ENCODE measurements around the gene CDC7. TPM values are rescaled to one million over a fixed set of nuclear protein-coding genes. Genes with fewer than 3 reads are reported as not detected.

Gene CDC7
- polyA plus RNA-seq, 1 donor (not counting 4 experiments of a cell fraction or from before 2014, with no cell fraction given), result 8.1 TPM

DNA sequence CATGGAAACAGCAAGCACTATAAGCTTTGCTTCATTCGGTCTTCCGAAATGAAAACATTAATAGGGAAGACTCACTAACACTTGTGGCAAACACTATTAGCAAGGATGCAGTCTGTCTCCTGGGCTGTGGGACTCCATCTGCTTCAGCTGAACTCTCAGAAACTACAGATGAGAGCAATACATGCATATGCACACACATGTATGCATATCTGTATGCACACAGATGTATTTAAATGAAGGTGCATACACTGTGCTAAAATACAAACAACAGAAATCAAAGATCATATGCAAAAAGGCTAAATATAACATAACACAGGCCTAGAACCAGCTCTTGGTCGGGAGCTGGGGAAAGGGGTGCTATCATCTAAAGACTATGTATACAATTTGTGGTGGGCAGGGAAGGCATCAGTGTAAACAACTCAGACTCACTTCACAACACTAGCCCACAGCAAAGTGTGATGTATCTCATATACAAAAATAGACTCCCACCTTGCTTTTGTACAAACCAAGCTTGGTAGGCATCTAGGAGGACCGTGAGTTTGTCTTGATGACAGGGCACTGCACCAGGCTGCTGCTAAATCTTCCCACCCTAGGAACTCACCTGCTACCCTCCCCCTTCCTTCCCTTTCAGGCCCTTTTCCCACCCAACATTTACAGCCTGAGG, 32.8 kb downstream of the CDC7 start:
- Histone ChIP-seq H3K9me3 (ENCODE audit: control insufficient read depth, low read depth, low read length) (no peaks in the 10 kb centered on the region), H3K27ac (ENCODE audit: control insufficient read depth, insufficient read depth, low read length) (no peak overlapping the region), H2AFZ (ENCODE audit: control insufficient read depth, low read length) (no peak overlapping the region), H3K36me3 (ENCODE audit: control insufficient read depth in 2 of 2, extremely low read depth in 1 of 2, insufficient read depth in 2 of 2, low read length in 2 of 2) (no peaks in the 10 kb centered on the region), H3K27me3 (ENCODE audit: control insufficient read depth, extremely low read depth, insufficient read depth, low read length) (no peaks in the 10 kb centered on the region), H3K4me3 (ENCODE audit: control insufficient read depth in 2 of 3, extremely low read depth in 1 of 3, insufficient read depth in 2 of 3, low read depth in 1 of 3, low read length in 3 of 3) (no peak overlapping the region), H3K4me2 (ENCODE audit: control insufficient read depth, extremely low read depth, insufficient read depth, low read depth, low read length) (no peak overlapping the region), H3K79me2 (ENCODE audit: control insufficient read depth, insufficient read depth, low read length) (no peaks in the 10 kb centered on the region), H3K9ac (ENCODE audit: control insufficient read depth, extremely low read depth, insufficient read depth, low read length) (no peak overlapping the region), H3K9me1 (ENCODE audit: control insufficient read depth, extremely low read depth, insufficient read depth, low read length) (no peaks in the 10 kb centered on the region), H3K4me1 (ENCODE audit: control insufficient read depth, extremely low read depth, insufficient read depth, low read length) (peaks cover 4% of the 10 kb centered on the region), H4K20me1 (ENCODE audit: control insufficient read depth, extremely low read depth, insufficient read depth, low read length) (no peaks in the 10 kb centered on the region)
- dilution Hi-C loops (cut with MboI; ENCODE audit: extremely low pct_ligation_motif_present, low sequenced_read_pairs), result no loop called here
- DNase-seq (ENCODE audit: low read depth, low spot score), result no peak
- FAIRE-seq, result no peak
- TF ChIP-seq EZH2 (IDR thresholded peaks at IDR 0.05; ENCODE audit: low read length), result no peak
- no peak for TF ChIP-seq CTCF (optimal IDR thresholded peaks at IDR 0.05 in 1 of 3, IDR thresholded peaks at IDR 0.05 in 1 of 3, conservative IDR thresholded peaks at IDR 0.05 in 1 of 3; ENCODE audit: extremely low read depth in 1 of 3, insufficient read depth in 2 of 3, low read length in 3 of 3)

DNA sequence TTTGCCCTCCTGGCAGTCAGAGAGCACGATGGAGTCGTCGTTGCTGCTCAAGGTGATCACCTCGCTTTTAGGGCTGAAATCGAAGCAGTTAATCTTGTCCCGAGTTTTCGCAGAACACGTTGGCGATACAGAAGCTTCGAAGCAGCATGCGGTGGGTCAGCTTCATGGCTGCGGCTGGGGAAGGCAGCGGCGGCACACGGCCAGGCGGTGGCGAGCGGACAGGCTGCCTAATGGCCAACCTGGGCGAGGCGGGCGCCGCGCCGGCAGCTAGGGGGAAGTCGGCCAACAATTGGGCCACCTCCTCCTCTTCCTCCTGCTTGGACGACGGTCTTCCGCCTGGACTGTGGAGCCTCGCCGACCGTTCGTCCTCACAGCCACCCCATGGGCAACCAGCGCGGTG, 34.8 kb downstream of the CDC7 start:
- H3K4me3 ChIP-seq (ENCODE audit: control insufficient read depth in 2 of 3, extremely low read depth in 1 of 3, insufficient read depth in 2 of 3, low read depth in 1 of 3, low read length in 3 of 3), result no peak overlapping the region
- H3K9me1 ChIP-seq (ENCODE audit: control insufficient read depth, extremely low read depth, insufficient read depth, low read length), result no peaks in the 10 kb centered on the region
- TF ChIP-seq EZH2 (IDR thresholded peaks at IDR 0.05; ENCODE audit: low read length) (no peak), CTCF (optimal IDR thresholded peaks at IDR 0.05 in 1 of 3, IDR thresholded peaks at IDR 0.05 in 1 of 3, conservative IDR thresholded peaks at IDR 0.05 in 1 of 3; ENCODE audit: extremely low read depth in 1 of 3, insufficient read depth in 2 of 3, low read length in 3 of 3) (no peak)
- DNase-seq (ENCODE audit: low read depth, low spot score) (no peak), FAIRE-seq (no peak)
- H3K27me3 ChIP-seq (ENCODE audit: control insufficient read depth, extremely low read depth, insufficient read depth, low read length), result no peaks in the 10 kb centered on the region
- H3K4me1 ChIP-seq (ENCODE audit: control insufficient read depth, extremely low read depth, insufficient read depth, low read length), result no peaks in the 10 kb centered on the region
- H2AFZ ChIP-seq (ENCODE audit: control insufficient read depth, low read length), result no peak overlapping the region
- no peak overlapping the region for H3K9ac ChIP-seq (ENCODE audit: control insufficient read depth, extremely low read depth, insufficient read depth, low read length)
- H4K20me1 ChIP-seq (ENCODE audit: control insufficient read depth, extremely low read depth, insufficient read depth, low read length), result no peaks in the 10 kb centered on the region
- H3K79me2 ChIP-seq (ENCODE audit: control insufficient read depth, insufficient read depth, low read length), result no peaks in the 10 kb centered on the region
- dilution Hi-C loops (cut with MboI; ENCODE audit: extremely low pct_ligation_motif_present, low sequenced_read_pairs), result no loop called here
- H3K4me2 ChIP-seq (ENCODE audit: control insufficient read depth, extremely low read depth, insufficient read depth, low read depth, low read length), result no peak overlapping the region
- H3K36me3 ChIP-seq (ENCODE audit: control insufficient read depth in 2 of 2, extremely low read depth in 1 of 2, insufficient read depth in 2 of 2, low read length in 2 of 2), result no peaks in the 10 kb centered on the region
- no peaks in the 10 kb centered on the region for H3K9me3 ChIP-seq (ENCODE audit: control insufficient read depth, low read depth, low read length)
- no peak overlapping the region for H3K27ac ChIP-seq (ENCODE audit: control insufficient read depth, insufficient read depth, low read length)
